Fibroblast of villous mesenchyme (primary cell): ENCODE measurements around the gene DLGAP1. TPM values are rescaled to one million over a fixed set of nuclear protein-coding genes. Genes with fewer than 3 reads are reported as not detected.
A peak's percentile ranks its signal among the peaks of the same experiment; 100 is the strongest.

Experiments used
- DNase-seq: peaks from one replicate; pipeline ENCODE4 v3.0.0-alpha.2; 2010; ENCODE audit warnings: low read depth
- H3K4me3 ChIP-seq: 2 replicates; pipeline ENCODE4 v1.5.1; 2011; ENCODE audit warnings: low read depth, mild to moderate bottlenecking, low read length
- total RNA-seq: library from RNA; depleted of rRNA; stranded (reverse); fragments of >200 nt; gene quantifications from 2 replicates; pipeline ENCODE4 v1.2.3, GENCODE V29; 2012
- TF ChIP-seq, protein P1 (sequence below): IDR thresholded peaks from 2 replicates; pipeline ENCODE4 v1.5.1; 2012; ENCODE audit warnings: low read depth, mild to moderate bottlenecking, low read length; ENCODE audit not compliant: insufficient read depth

The DLGAP1 gene
- total RNA-seq, 1 donor: 0.86 TPM

DNA sequence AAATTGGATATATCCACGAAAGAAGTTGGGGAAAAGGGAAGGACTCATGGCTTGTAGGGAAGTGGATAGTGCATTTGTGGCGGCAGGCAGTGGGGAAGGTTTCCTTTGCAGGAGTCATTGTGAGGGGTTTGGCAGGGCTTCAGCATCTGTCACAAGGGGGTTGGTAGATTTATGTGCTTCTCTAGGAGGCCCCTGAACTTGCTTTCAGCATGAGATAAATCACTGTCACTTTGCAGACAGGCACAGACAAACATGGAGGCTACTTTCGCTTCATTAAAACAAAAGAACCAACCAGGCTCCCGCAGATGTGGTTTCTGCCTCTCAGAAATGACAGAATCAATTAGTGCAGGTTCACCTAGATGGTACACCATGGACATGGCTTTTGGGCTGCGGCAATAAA, 664.4 kb downstream of the DLGAP1 start:
- TF ChIP-seq, protein P1, sequence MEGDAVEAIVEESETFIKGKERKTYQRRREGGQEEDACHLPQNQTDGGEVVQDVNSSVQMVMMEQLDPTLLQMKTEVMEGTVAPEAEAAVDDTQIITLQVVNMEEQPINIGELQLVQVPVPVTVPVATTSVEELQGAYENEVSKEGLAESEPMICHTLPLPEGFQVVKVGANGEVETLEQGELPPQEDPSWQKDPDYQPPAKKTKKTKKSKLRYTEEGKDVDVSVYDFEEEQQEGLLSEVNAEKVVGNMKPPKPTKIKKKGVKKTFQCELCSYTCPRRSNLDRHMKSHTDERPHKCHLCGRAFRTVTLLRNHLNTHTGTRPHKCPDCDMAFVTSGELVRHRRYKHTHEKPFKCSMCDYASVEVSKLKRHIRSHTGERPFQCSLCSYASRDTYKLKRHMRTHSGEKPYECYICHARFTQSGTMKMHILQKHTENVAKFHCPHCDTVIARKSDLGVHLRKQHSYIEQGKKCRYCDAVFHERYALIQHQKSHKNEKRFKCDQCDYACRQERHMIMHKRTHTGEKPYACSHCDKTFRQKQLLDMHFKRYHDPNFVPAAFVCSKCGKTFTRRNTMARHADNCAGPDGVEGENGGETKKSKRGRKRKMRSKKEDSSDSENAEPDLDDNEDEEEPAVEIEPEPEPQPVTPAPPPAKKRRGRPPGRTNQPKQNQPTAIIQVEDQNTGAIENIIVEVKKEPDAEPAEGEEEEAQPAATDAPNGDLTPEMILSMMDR: no peak
- DNase-seq: peak; percentile 5
- H3K4me3 ChIP-seq: no peak overlapping the region

DNA sequence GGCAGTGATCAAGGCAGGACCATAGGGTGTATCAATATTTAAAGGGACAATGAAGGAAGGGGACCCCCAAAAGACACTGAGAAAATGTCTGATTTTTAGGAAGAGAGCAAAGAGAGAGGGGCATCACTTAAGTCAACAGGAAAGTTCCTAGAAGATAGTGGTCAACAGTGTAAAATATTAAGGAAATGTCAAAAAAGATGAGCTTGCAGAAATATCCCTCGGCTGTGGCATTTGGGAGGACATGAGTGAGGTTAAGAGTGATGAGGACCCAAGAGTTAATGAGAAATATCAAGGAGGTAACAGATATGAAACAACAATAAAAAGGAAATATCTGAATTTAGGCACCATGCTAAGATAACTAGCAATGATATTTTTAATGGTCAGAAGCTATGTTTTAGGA, 665.6 kb downstream of the DLGAP1 start:
- no peak for DNase-seq
- TF ChIP-seq, protein P1: no peak
- H3K4me3 ChIP-seq: no peak overlapping the region

DNA sequence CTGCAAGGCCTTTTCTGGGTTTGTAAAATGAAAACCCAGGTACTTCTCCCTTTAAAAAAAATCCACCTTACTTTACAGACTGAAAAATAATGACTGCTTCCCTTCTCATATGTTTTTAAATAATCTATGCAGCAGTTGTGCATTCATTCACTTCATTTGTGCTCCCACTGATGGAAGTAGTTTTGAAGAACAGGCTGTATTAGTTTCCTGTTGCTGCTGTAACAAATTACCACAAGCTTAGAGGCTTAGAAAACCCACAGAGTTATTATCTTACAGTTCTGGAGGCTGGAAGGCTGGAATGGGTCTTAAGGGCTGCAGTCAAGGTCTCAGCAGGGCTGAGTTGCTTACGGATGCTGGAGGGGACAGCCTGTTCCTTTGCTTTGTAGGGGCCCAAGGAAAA, 670.2 kb downstream of the DLGAP1 start:
- H3K4me3 ChIP-seq: no peak overlapping the region
- TF ChIP-seq, protein P1: no peak
- no peak for DNase-seq

DNA sequence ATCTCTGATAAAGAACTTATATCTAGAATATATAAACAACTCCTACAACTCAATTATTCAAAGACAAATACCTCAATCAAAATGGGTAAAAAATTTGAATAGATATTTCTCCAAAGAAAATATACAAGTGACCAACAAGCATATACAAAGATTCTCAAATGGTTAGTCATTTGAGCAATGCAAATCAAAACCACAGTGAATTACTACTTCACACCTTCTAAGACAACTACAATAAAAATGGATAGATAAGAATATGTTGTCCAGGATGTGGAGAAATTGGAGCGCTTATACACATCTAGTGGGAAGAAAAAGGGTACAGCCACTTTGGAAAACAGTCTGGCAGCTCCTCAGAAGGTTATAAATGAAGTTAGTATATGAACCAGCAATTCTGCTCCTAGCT, 672.2 kb downstream of the DLGAP1 start:
- TF ChIP-seq, protein P1: no peak
- peak; percentile 2 for DNase-seq

DNA sequence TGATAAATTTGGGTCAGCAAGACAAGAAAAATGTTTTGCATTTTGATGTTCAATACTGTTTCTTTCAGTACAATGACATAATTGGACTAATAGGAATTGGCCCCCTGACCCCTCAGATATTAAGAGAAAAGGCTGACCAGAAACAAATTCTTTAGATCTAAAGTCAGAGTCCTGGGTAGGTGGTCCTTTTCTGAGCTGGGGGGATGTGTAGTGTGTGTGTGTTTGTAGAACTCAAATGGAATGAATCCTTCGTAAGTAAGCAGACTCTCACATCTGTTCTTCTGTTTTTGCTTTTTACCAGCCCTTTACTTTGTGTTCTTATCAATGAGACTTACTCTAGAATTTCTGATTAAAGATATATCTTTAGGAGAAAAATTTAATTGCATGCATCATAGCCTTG, 677.4 kb downstream of the DLGAP1 start:
- no peak overlapping the region for H3K4me3 ChIP-seq
- no peak for DNase-seq
- TF ChIP-seq, protein P1: no peak

More for the DNA sequence above, 672.2 kb downstream of the DLGAP1 start:
- no peak overlapping the region for H3K4me3 ChIP-seq

DNA sequence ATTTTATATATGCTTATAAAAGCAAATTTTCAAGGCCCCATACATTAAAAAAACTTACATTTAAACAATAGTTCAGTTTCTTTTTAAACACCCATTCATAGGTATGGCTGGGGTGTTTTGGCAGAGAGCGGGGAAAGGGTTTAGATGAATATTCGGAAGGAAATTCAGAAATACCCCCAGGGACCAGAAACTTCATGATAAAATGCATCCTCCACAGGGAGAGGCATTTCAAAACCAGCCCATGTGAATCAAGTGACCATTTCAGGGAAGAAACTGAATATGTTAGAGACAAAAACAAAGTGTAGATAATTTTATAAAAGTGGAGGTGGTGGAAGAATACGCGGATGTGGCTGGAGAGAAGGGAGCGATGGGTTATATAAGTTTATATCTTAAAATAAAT, 678.0 kb downstream of the DLGAP1 start:
- no peak for DNase-seq
- TF ChIP-seq, protein P1: no peak
- H3K4me3 ChIP-seq: no peak overlapping the region

DNA sequence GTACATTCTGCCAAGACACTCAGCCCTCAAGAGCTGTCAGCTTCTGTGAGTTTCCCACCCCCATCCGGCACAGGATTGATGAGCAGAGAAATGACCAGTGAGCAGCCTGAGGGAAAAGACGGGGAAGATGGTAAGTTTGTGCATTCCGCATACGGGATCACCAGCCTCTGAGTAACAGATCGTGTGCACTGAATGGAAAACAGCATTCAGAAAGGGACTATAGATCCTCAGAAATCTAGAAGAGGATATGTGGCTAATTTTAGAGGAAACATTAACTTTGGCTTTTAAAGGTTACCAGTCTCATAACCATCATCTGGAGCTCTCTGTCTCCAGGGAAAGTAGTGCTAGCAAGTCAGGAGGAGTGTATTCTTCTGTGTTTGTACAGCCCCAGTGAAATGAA, 679.1 kb downstream of the DLGAP1 start:
- no peak for DNase-seq
- H3K4me3 ChIP-seq: no peak overlapping the region
- TF ChIP-seq, protein P1: no peak
